Prostate gland (tissue), 2 donors: ENCODE results near the gene TBC1D5.
"Not testable (repeated sequence)": the region's sequence is repeated elsewhere in the genome, so short reads cannot be mapped to it uniquely, and the experiment has no call there.

Experiments used
- POLR2A ChIP-seq: fragments of 450-650 bp; IDR thresholded peaks from one replicate; pipeline ENCODE4 v1.6.1; 2016; ENCODE audit warnings: antibody characterized with exemption, mild to moderate bottlenecking
- TF ChIP-seq, protein P1 (sequence below), 4 experiments: fragments of 200-600 bp in 2 of 4; fragments of 450-650 bp in 2 of 4; sonication (generic) in 2 of 4; IDR thresholded peaks; 1 replicate in 3 of 4; 2 replicates in 1 of 4; pipeline ENCODE4 v1.5.1; 2016 to 2019; ENCODE audit warnings: antibody characterized with exemption in 4 of 4, mild to moderate bottlenecking in 2 of 4, moderate library complexity in 2 of 4

GRCh38 chr3:17693670-17693999, 48.8 kb downstream of the TBC1D5 start:
- TF ChIP-seq, protein P1, sequence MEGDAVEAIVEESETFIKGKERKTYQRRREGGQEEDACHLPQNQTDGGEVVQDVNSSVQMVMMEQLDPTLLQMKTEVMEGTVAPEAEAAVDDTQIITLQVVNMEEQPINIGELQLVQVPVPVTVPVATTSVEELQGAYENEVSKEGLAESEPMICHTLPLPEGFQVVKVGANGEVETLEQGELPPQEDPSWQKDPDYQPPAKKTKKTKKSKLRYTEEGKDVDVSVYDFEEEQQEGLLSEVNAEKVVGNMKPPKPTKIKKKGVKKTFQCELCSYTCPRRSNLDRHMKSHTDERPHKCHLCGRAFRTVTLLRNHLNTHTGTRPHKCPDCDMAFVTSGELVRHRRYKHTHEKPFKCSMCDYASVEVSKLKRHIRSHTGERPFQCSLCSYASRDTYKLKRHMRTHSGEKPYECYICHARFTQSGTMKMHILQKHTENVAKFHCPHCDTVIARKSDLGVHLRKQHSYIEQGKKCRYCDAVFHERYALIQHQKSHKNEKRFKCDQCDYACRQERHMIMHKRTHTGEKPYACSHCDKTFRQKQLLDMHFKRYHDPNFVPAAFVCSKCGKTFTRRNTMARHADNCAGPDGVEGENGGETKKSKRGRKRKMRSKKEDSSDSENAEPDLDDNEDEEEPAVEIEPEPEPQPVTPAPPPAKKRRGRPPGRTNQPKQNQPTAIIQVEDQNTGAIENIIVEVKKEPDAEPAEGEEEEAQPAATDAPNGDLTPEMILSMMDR (IDR thresholded peaks at IDR 0.05), result not testable (repeated sequence)
- TF ChIP-seq POLR2A, result not testable (repeated sequence)
